ENCODE data around the gene TMEM235.

TMEM235 gene

DNA sequence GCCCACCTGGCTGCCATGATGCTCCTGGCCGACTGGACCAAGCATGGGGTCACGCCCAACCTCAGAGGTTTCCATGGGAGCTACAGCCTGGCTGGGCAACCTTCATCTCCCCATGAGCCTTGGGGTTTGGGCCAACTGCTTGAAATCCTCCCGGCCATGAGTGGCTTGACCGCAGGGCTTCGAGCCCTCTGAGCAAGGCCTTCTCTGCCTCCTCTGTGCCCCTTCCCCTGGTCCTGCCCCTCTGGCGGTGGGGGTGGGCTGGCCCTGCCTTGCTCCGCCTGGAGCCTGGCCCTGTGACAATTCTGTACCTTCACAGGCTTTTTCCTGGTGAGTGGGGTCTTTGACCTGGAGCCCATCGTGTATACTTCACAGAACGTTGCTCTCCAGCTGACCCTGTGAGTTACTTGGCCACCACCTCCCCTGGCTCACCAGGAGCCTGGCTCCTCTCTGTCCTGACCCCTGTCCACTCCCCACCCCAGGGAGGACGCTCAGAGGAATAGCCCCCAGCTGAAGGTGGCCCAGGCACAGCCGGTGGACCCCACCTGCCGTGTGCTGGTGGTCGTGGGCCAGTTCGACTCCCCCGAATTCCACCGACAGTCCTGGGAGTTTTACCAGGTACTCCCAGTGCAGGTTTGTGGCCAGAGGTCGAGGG, 26.2 kb upstream of the TMEM235 start:
- TF ChIP-seq, protein P1, sequence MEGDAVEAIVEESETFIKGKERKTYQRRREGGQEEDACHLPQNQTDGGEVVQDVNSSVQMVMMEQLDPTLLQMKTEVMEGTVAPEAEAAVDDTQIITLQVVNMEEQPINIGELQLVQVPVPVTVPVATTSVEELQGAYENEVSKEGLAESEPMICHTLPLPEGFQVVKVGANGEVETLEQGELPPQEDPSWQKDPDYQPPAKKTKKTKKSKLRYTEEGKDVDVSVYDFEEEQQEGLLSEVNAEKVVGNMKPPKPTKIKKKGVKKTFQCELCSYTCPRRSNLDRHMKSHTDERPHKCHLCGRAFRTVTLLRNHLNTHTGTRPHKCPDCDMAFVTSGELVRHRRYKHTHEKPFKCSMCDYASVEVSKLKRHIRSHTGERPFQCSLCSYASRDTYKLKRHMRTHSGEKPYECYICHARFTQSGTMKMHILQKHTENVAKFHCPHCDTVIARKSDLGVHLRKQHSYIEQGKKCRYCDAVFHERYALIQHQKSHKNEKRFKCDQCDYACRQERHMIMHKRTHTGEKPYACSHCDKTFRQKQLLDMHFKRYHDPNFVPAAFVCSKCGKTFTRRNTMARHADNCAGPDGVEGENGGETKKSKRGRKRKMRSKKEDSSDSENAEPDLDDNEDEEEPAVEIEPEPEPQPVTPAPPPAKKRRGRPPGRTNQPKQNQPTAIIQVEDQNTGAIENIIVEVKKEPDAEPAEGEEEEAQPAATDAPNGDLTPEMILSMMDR (IDR thresholded peaks at IDR 0.05; ENCODE audit: extremely low read depth, missing control alignments): no peak
- no peak for DNase-seq (ENCODE audit: low spot score)

DNA sequence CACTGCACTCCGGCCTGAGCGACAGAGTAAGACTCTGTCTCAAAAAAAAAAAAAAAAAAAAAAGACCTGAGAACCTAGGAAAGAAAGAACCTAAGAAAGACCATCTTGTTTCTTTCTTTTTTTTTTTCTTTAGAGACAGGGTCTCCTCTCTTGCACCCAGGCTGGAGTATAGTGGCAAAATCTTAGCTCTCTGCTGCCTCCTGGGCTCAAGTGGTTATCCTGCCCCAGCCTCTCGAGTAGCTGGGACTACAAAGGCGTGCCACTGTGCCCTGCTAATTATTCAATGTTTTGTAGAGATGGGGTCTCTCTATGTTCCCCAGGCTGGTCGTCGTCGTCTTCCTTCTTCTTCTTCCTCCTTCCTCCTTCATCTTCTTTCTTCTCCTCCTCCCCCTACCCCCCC, 25.1 kb upstream of the TMEM235 start:
- DNase-seq (ENCODE audit: low spot score): no peak
- TF ChIP-seq, protein P1 (IDR thresholded peaks at IDR 0.05; ENCODE audit: extremely low read depth, missing control alignments): no peak

DNA sequence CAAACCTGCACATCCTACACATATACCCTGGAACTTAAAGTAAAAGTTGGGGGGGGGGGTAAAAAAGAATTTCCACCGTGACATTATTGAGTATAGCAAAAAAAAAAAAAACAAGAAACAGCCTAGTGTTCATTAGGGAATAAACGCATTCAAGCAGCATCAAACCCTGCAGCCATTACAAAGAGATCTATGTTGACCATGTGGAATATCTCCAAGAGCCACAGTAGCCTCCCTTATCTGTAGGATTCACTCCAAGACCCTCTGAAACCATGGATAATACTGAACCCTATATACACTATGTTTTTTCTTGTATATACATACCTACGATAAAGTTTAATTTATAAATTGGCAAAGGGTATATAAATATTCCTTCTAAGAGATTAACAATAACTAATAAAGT, 22.9 kb upstream of the TMEM235 start:
- TF ChIP-seq, protein P1 (IDR thresholded peaks at IDR 0.05; ENCODE audit: extremely low read depth, missing control alignments): no peak

DNA sequence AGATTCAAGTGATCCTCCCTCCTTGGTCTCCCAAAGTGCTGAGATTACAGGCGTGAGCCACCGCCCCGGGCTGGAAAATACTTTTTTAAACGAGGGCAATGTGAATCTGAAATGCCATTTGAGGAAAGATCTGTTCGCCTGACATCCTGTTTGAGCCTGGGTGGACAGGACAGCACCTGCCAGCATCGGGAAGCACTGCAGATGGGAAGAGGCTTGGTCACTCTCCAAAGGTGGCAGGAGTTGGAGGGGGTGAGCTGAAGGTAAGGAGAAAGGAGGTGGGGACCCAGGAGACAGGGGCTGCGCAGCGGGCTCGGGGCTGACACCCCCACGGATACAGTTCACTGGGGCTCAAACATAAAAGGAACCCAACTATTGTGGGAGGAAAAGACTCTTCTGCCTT, 21.3 kb upstream of the TMEM235 start:
- TF ChIP-seq, protein P1 (IDR thresholded peaks at IDR 0.05; ENCODE audit: extremely low read depth, missing control alignments): no peak
- DNase-seq (ENCODE audit: low spot score): no peak

More for the DNA sequence above, 22.9 kb upstream of the TMEM235 start:
- DNase-seq (ENCODE audit: low spot score): no peak

DNA sequence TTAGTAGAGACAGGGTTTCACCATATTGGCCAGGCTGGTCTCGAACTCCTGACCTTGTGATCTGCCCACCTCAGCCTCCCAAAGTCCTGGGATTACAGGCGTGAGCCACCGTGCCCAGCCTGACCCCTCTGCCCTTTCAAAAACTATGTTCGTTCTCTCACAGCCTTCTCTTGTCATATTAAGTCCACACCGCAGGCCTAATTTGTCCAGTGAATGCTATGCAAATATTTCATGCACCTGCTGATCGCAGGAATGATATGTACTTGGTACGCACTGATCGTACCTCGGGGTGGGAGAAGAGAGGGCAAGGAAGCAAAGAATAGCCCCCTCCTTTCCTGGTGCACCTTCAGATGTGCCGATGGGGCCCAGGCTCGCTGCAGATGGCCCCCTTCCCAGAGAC, 20.4 kb upstream of the TMEM235 start:
- no peak for DNase-seq (ENCODE audit: low spot score)
- TF ChIP-seq, protein P1 (IDR thresholded peaks at IDR 0.05; ENCODE audit: extremely low read depth, missing control alignments): no peak

DNA sequence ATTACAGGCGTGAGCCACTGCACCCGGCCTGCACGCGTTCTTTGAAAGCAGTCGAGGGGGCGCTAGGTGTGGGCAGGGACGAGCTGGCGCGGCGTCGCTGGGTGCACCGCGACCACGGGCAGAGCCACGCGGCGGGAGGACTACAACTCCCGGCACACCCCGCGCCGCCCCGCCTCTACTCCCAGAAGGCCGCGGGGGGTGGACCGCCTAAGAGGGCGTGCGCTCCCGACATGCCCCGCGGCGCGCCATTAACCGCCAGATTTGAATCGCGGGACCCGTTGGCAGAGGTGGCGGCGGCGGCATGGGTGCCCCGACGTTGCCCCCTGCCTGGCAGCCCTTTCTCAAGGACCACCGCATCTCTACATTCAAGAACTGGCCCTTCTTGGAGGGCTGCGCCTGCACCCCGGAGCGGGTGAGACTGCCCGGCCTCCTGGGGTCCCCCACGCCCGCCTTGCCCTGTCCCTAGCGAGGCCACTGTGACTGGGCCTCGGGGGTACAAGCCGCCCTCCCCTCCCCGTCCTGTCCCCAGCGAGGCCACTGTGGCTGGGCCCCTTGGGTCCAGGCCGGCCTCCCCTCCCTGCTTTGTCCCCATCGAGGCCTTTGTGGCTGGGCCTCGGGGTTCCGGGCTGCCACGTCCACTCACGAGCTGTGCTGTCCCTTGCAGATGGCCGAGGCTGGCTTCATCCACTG, 17.3 kb upstream of the TMEM235 start, which contains the start of gene BIRC5:
BIRC5 (plus strand) TSS at position 238 of the 690 bp plus-strand sequence; CDS start at position 302, 64 bp downstream.
- DNase-seq (ENCODE audit: low spot score): peak; percentile 98
- TF ChIP-seq, protein P1 (IDR thresholded peaks at IDR 0.05; ENCODE audit: extremely low read depth, missing control alignments): no peak

DNA sequence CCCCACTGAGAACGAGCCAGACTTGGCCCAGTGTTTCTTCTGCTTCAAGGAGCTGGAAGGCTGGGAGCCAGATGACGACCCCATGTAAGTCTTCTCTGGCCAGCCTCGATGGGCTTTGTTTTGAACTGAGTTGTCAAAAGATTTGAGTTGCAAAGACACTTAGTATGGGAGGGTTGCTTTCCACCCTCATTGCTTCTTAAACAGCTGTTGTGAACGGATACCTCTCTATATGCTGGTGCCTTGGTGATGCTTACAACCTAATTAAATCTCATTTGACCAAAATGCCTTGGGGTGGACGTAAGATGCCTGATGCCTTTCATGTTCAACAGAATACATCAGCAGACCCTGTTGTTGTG, 16.7 kb upstream of the TMEM235 start:
- TF ChIP-seq, protein P1 (IDR thresholded peaks at IDR 0.05; ENCODE audit: extremely low read depth, missing control alignments): no peak
- DNase-seq (ENCODE audit: low spot score): no peak
